Fibroblast of gingiva (primary cell): ENCODE data around the gene EN1.

Experiments
- DNase-seq: peaks from one replicate; pipeline ENCODE4 v3.0.0-alpha.2; 2011; ENCODE audit warnings: low read depth

The EN1 gene

GRCh38 chr2:118855451-118856279 lies 8.2 kb upstream of the EN1 start:
- DNase-seq, result peak; percentile 61

DNA sequence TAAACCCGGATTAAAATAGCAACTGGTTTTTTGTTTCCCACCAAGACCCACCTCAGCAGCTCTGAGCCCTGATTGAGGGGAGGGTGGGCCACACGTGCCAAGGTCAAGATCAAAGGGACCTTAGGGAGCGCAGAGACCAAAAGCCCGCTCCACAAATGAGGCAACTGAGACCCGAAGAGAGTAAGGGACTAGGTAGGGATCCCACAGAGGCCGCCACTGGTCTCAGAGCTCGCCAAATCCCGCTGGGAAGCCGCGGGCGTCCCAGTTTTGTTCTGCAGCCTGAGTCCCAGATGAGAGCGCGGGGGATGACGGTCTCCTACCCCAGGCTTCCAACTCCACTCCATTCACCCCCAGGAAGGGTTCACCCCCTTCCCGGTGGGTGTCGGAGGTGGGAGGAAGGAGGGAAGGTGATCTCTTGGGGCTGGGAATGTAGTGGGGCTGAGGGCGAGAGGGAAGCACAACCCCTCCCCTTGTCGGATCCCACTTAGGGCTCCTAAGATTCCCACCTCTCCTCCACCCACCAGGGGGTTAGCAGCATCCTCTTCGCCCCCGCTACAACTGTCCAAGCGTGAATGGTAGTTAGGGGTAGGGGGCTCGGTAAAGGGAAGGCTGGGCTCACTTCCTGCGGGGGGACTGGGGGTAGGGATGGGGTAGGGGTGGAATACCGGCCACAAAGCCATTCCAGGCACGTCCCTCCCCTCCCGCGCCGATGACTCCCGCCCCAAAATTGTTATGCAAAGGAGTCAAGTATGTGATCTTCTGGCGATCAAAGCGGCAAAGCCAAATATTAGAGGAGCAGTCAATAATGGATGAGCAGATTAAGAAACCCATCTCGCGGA lies 7.3 kb upstream of the EN1 start:
- DNase-seq, result no peak

- DNase-seq, result no peak
Measured at GRCh38 chr2:118853651-118854291, 6.3 kb upstream of the EN1 start.

DNA sequence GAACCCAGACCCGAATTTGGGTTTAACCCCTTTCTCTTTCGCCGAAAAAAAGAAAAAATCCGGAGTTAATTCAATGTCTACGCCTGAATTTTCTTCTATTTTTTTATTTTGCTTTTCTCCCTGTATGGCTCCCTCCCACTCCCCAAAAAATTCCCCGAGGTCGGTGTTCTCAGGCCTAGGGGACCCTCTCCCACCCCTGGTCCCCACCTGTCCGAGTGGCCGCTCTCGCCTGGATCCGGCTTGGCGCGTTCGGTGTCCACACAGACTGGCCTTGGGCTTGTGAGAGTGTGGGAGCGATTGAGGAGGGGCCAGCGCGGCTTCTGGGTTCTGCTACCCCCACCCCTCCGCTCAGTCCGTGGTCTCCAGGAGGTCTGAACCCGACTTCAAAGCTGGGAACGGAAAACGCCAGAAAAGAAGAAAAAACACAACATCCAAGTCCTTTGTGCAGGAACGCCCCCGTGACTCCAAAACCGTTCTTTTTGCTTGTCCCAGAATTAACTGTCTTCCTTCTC lies 5.7 kb upstream of the EN1 start:
- no peak for DNase-seq

GRCh38 chr2:118852605-118853128 lies 5.2 kb upstream of the EN1 start:
- DNase-seq, result no peak

DNA sequence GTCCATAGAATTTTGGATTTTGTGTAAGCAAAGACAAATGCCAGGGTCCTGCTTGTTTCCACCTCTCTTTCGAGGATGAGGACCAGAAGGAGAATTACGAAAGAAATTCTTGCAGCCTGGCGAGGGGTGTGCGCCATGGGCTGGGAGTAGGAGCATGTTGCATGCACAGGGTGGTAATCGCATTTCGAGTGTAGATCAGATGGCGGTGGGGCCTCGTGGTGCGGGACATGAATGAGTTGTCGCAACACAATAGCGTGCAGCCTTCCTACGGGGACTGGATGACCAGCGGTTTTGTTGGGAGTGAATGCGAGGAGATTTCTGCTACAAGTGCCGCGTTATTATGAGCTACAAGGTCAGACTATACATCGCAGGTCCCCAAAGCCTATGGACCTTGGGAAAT lies 4.2 kb upstream of the EN1 start:
- DNase-seq, result no peak

GRCh38 chr2:118850901-118851415 lies 3.5 kb upstream of the EN1 start:
- DNase-seq, result no peak

GRCh38 chr2:118850168-118850900 lies 2.9 kb upstream of the EN1 start:
- DNase-seq, result no peak

- no peak for DNase-seq
Measured at GRCh38 chr2:118849226-118850167, 2.0 kb upstream of the EN1 start.

DNA sequence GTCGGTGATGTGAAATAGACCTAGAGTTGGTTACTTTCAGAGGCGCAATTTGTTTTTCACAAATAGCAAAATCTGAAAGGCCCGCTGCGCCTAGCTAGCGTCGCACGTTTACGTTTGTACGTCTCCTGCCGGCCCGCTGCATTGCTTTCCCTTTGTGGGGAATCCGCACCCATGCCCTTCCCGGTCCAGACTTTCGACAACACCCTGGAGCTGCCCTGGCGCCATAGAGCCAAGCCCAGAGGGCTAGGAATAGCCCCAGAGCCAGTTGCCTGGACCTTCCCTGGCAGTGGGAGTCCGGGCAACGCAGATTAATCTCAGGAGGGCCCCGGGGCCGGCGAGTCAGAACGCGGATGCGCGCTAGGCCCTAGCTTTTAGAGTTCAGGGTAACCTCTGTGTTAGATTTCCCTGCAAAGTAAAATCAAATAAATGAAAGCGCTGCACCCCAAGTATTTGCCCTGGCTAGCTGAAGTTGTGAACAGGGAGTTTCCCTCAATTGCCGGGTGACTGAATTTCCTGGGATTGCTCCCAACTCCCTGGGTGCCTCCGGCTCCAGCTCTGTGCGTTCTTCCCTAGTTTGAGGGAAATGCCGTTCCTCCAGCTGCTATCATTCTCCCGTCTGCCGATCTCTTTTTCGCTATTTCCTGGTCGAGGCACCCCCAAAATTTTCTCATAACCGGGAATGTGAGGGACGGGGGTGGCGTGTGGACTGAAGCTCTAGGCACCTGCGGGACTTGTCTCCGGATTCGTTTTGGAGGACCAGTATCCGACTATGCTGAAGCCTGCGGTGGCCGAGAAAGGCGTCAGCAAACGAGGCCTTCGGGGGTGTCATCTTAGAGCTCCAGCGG lies 1.2 kb upstream of the EN1 start:
- DNase-seq, result no peak

DNA sequence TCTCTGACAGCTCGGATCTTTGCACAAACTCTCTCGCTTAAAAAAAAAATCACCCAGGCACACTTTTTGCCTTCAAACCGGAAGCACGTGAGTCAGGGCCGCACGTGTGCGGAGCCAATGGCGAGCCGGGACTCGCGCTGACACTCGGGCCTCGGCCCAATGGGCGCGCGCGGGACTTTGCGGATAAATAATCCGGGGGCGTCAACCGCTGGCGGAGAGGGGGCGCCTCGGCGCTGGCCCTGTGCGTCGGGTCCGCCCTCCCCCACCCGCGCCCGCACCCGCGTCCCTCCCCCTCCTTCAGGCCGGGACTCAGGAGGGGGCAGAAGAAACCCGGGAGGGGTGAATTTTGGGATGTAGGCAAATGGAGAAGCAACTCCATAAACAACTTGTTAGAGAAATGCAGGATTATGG lies 319 bp upstream of the EN1 start:
- DNase-seq, result no peak

GRCh38 chr2:118846442-118846952 lies 951 bp downstream of the EN1 start:
- DNase-seq, result no peak

GRCh38 chr2:118845522-118846441 lies 1.7 kb downstream of the EN1 start:
- no peak for DNase-seq

DNA sequence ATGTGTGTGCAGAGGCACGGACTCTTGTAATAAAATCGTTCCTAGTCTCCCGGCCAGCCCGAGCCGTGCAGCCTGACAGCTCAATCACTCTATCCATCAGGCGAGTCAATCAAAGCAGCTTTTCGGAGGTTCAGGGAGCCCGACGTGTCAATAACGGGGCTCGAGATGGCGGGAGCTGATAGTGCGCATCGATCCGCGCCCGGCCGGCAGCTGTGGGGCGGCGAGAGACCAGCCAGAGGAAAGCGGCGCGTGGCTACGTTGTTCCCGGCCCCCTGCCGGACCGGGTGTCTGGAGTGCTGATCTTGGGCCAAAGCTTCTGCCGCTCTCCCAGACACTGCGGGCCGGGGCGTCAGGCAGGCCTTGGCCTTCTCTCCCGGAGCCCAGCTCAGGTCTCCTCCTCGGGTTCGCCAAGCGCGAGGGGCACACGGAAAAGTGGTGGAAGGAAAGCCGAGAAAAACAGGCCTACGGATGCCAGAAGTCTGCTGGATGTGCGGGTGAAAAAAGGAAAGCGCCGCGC lies 2.4 kb downstream of the EN1 start:
- DNase-seq, result no peak

GRCh38 chr2:118844261-118845004 lies 3.0 kb downstream of the EN1 start:
- DNase-seq, result no peak

- DNase-seq, result no peak
Measured at GRCh38 chr2:118843483-118844132, 3.8 kb downstream of the EN1 start.
